GM18868 (cell line): ENCODE measurements around the gene PTDSS2.
"Not testable (repeated sequence)": the region's sequence is repeated elsewhere in the genome, so short reads cannot be mapped to it uniquely, and the experiment has no call there.

Experiments
- ATAC-seq: cut with Tn5 transposase; IDR thresholded peaks from one replicate; pipeline ENCODE4 v1.9.1; 2021; ENCODE audit warnings: mild to moderate bottlenecking, moderate library complexity; ENCODE audit not compliant: unreplicated experiment

Gene PTDSS2

GRCh38 chr11:413120-414081 is 36.7 kb upstream of the PTDSS2 start:
- no peak for ATAC-seq

GRCh38 chr11:414318-414857 is 35.7 kb upstream of the PTDSS2 start:
- ATAC-seq = no peak

- no peak for ATAC-seq
Observed at GRCh38 chr11:415640-416041, 34.4 kb upstream of the PTDSS2 start.

GRCh38 chr11:416051-416756 is 33.9 kb upstream of the PTDSS2 start:
- ATAC-seq = no peak

GRCh38 chr11:416757-417621 is 33.1 kb upstream of the PTDSS2 start:
- no peak for ATAC-seq

GRCh38 chr11:417652-418342 is 32.3 kb upstream of the PTDSS2 start:
- no peak for ATAC-seq

GRCh38 chr11:418343-419247 is 31.5 kb upstream of the PTDSS2 start:
- ATAC-seq = no peak

GRCh38 chr11:419248-420005 is 30.7 kb upstream of the PTDSS2 start:
- no peak for ATAC-seq

- ATAC-seq = no peak
Observed at GRCh38 chr11:420054-420910, 29.8 kb upstream of the PTDSS2 start.

- no peak for ATAC-seq
Observed at GRCh38 chr11:420911-421321, 29.2 kb upstream of the PTDSS2 start.

- ATAC-seq = no peak
Observed at GRCh38 chr11:422249-422656, 27.8 kb upstream of the PTDSS2 start.

- ATAC-seq = no peak
Observed at GRCh38 chr11:424232-424631, 25.8 kb upstream of the PTDSS2 start.

GRCh38 chr11:424766-425165 is 25.3 kb upstream of the PTDSS2 start:
- not testable (repeated sequence) for ATAC-seq

GRCh38 chr11:425301-425700 is 24.8 kb upstream of the PTDSS2 start:
- no peak for ATAC-seq

- ATAC-seq = no peak
Observed at GRCh38 chr11:426851-427250, 23.2 kb upstream of the PTDSS2 start.

GRCh38 chr11:428295-428694 is 21.8 kb upstream of the PTDSS2 start:
- ATAC-seq = no peak

- no peak for ATAC-seq
Observed at GRCh38 chr11:429391-429790, 20.7 kb upstream of the PTDSS2 start.
